Bronchial smooth muscle cell (primary cell): ENCODE results near the gene GOLM1. TPM values are rescaled to one million over a fixed set of nuclear protein-coding genes. Genes with fewer than 3 reads are reported as not detected.

ENCODE experiments used
- total RNA-seq: library from RNA; depleted of rRNA; stranded (reverse); fragments of >200 nt; gene quantifications from 2 replicates; pipeline ENCODE4 v1.2.1, GENCODE V29; 2014

GOLM1 gene
- 31.5 and 50.9 TPM in 2 replicates for total RNA-seq

DNA sequence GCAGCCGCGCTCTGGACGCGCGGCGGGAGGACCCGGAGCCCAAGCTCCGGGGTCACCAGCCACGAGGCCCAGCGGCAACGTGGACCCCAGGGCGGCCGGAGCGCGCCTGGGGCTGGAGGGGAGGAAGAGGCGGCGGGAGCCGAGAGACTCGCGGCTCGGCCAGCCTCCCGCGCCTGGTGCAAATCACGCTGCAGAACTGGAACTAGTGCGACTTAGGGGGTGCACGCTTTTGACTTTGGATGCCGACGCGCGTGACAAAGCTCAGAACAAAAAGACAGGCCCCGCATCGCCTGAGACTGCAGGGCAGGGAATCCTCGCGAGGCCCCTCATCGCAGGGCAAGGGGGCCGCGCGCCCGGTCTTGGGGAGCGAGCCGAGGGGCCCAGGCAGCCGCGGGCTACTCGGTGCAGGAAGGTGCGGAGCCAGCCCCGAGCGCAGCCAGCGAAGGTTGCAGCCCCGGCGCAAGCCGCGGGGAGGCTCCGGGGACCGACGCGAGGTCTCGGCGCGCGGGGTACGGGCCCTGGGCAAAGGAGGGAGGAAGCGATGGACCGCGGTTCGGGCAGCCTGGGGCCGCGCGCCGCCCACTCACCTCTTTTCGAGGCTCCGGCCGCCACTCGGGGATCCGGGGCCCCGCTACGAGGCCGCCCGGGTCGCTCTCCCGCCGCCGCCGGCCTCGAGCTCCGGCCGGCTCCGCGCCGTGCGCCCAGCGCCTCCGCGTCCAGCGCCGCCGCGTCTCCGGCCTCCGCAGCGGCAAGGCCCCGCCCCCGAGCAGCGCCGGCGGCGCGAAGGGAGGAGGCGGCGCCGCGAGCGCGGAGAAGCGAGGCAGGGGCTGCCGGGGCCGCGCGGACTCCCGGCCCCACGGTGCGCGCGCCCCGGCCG is at the start of gene GOLM1:
Gene GOLM1, minus strand, starts transcription at position 735 of the 877 bp plus-strand sequence. CDS start 20,238 bp downstream, outside the sequence.

Other genes with a start within 250 kb of the GOLM1 start
- gene NAA35, start 158.4 kb downstream of the GOLM1 start, total RNA-seq = 14.6 and 19.5 TPM in 2 replicates
- gene C9orf153, start 160.1 kb upstream of the GOLM1 start, total RNA-seq = 0.09 and 0.32 TPM in 2 replicates
- 10.4 and 14.0 TPM in 2 replicates for gene ISCA1, start 183.0 kb upstream of the GOLM1 start, total RNA-seq